GM18499 (cell line): ENCODE data around the gene VAT1.

ENCODE experiments used
- ATAC-seq: cut with Tn5 transposase; IDR thresholded peaks from one replicate; pipeline ENCODE4 v1.9.1; 2021; ENCODE audit warnings: moderate number of reproducible peaks; ENCODE audit not compliant: insufficient read depth, unreplicated experiment

The VAT1 gene

GRCh38 chr17:43027091-43028032 lies 5.2 kb upstream of the VAT1 start:
- no peak for ATAC-seq

- no peak for ATAC-seq
Observed at GRCh38 chr17:43026595-43026994, 4.4 kb upstream of the VAT1 start.

GRCh38 chr17:43025766-43026537 lies 3.8 kb upstream of the VAT1 start:
- no peak for ATAC-seq

GRCh38 chr17:43025290-43025657 lies 3.1 kb upstream of the VAT1 start:
- no peak for ATAC-seq

- no peak for ATAC-seq
Observed at GRCh38 chr17:43024407-43025289, 2.5 kb upstream of the VAT1 start, which contains the start of gene RND2. Gene RND2 (plus strand): TSS chr17:43025231. CDS start chr17:43025348, 117 bp downstream.

- no peak for ATAC-seq
Observed at GRCh38 chr17:43020789-43021740, 1.1 kb downstream of the VAT1 start.

GRCh38 chr17:43020030-43020621 lies 2.1 kb downstream of the VAT1 start:
- no peak for ATAC-seq

- no peak for ATAC-seq
Observed at GRCh38 chr17:43019418-43019817, 2.8 kb downstream of the VAT1 start.

GRCh38 chr17:43018932-43019331 lies 3.3 kb downstream of the VAT1 start:
- ATAC-seq: no peak

GRCh38 chr17:43018008-43018853 lies 4.0 kb downstream of the VAT1 start:
- ATAC-seq: no peak

- ATAC-seq: no peak
Observed at GRCh38 chr17:43016216-43016615, 6.0 kb downstream of the VAT1 start.

GRCh38 chr17:43015579-43015978 lies 6.6 kb downstream of the VAT1 start:
- no peak for ATAC-seq

- ATAC-seq: no peak
Observed at GRCh38 chr17:43014649-43015542, 7.3 kb downstream of the VAT1 start.

GRCh38 chr17:43014020-43014648 lies 8.1 kb downstream of the VAT1 start:
- no peak for ATAC-seq

- ATAC-seq: no peak
Observed at GRCh38 chr17:43013296-43013695, 8.9 kb downstream of the VAT1 start.

- no peak for ATAC-seq
Observed at GRCh38 chr17:43011728-43012472, 10.3 kb downstream of the VAT1 start.
